ENCODE data around the gene RXFP4.

- TF ChIP-seq CTCF (IDR thresholded peaks at IDR 0.05; ENCODE audit: low read depth, low read length, missing input control), result no peak
- TF ChIP-seq GABPA (IDR thresholded peaks at IDR 0.05 in 1 of 2, conservative IDR thresholded peaks at IDR 0.05 in 1 of 2), result no peak
- no peak for TF ChIP-seq RAD21 (IDR thresholded peaks at IDR 0.05)
- TF ChIP-seq EGR1 (IDR thresholded peaks at IDR 0.05; ENCODE audit: low read depth in 2 of 2), result no peak
- TF ChIP-seq HNF4G (IDR thresholded peaks at IDR 0.05), result no peak
- TF ChIP-seq YY1 (IDR thresholded peaks at IDR 0.05), result no peak
- TF ChIP-seq MAX (IDR thresholded peaks at IDR 0.05), result no peak
- no peak for TF ChIP-seq SP1 (IDR thresholded peaks at IDR 0.05)
- no peak for TF ChIP-seq JUND (IDR thresholded peaks at IDR 0.05)
- TF ChIP-seq ATF3 (IDR thresholded peaks at IDR 0.05), result no peak
- TF ChIP-seq REST (IDR thresholded peaks at IDR 0.05), result no peak
- no peak for TF ChIP-seq FOXA1 (IDR thresholded peaks at IDR 0.05)
Observed at GRCh38 chr1:155940993-155941844, at the start of gene RXFP4.

Measured in liver (tissue), 3 donors.